ENCODE results near the gene C15orf61.

C15orf61 gene

GRCh38 chr15:67551207-67551743, 30.3 kb downstream of the C15orf61 start:
- H3K27me3 ChIP-seq (ENCODE audit: insufficient read depth, low read length): no peaks in the 10 kb centered on the region
- no peak overlapping the region for H2BK120ac ChIP-seq (ENCODE audit: insufficient read depth, low read length, poor library complexity)
- no peaks in the 10 kb centered on the region for H3K79me1 ChIP-seq (ENCODE audit: low read length)
- no peak overlapping the region for H4K8ac ChIP-seq (ENCODE audit: low read depth, low read length)
- no peak overlapping the region for H3K18ac ChIP-seq (ENCODE audit: low read length)
- no peak overlapping the region for H3K4me3 ChIP-seq (ENCODE audit: low read depth, low read length)
- H3K36me3 ChIP-seq (ENCODE audit: control insufficient read depth in 1 of 2, insufficient read depth in 2 of 2, low read length in 2 of 2): peaks cover 0 to 2% of the 10 kb centered on the region in 2 experiments
- no peak overlapping the region for H2BK5ac ChIP-seq (ENCODE audit: low read depth, low read length, poor library complexity)
- H2AK5ac ChIP-seq (ENCODE audit: low read length): no peak overlapping the region
- H3K4me2 ChIP-seq (ENCODE audit: low read length): no peak overlapping the region
- no peak overlapping the region for H3K9ac ChIP-seq (ENCODE audit: low read length)
- H4K91ac ChIP-seq (ENCODE audit: low read depth, low read length): no peak overlapping the region
- no peaks in the 10 kb centered on the region for H3K4me1 ChIP-seq (ENCODE audit: control insufficient read depth in 1 of 2, insufficient read depth in 2 of 2, low read length in 2 of 2)
- H4K12ac ChIP-seq (ENCODE audit: low read depth, low read length): no peak overlapping the region
- no peak overlapping the region for H3K23ac ChIP-seq (ENCODE audit: low read length)
- WGBS (ENCODE audit: extremely low coverage, insufficient coverage, insufficient read length): no CpG with 5 or more reads among the region's 1 CpG
- no peak for DNase-seq
- no peak overlapping the region for H3K4ac ChIP-seq (ENCODE audit: low read depth, low read length)
- H3K9me3 ChIP-seq (ENCODE audit: insufficient read depth, low read depth, low read length): no peaks in the 10 kb centered on the region
- no peaks in the 10 kb centered on the region for H3K79me2 ChIP-seq (ENCODE audit: control insufficient read depth, insufficient read depth, low read length, poor library complexity)
- no peak overlapping the region for H3K14ac ChIP-seq (ENCODE audit: low read length)
- no peak overlapping the region for H2BK12ac ChIP-seq (ENCODE audit: low read length)
- no peak overlapping the region for H2AFZ ChIP-seq (ENCODE audit: insufficient read depth, low read length, poor library complexity)
- H3K27ac ChIP-seq (ENCODE audit: low read depth, low read length): no peak overlapping the region

GRCh38 chr15:67554580-67554979, 33.6 kb downstream of the C15orf61 start:
- H4K12ac ChIP-seq (ENCODE audit: low read depth, low read length): no peak overlapping the region
- WGBS (ENCODE audit: extremely low coverage, insufficient coverage, insufficient read length): 100% methylated on average over 1 of the region's 4 CpGs

GRCh38 chr15:67556976-67557570, 36.1 kb downstream of the C15orf61 start:
- Histone ChIP-seq H3K79me2 (ENCODE audit: control insufficient read depth, insufficient read depth, low read length, poor library complexity) (no peaks in the 10 kb centered on the region), H4K91ac (ENCODE audit: low read depth, low read length) (no peak overlapping the region), H3K23ac (ENCODE audit: low read length) (no peak overlapping the region), H3K9me3 (ENCODE audit: insufficient read depth, low read depth, low read length) (no peaks in the 10 kb centered on the region), H2BK12ac (ENCODE audit: low read length) (no peak overlapping the region), H3K4me3 (ENCODE audit: low read depth, low read length) (no peak overlapping the region), H3K14ac (ENCODE audit: low read length) (no peak overlapping the region), H3K27ac (ENCODE audit: low read depth, low read length) (no peak overlapping the region), H3K9ac (ENCODE audit: low read length) (no peak overlapping the region), H2AFZ (ENCODE audit: insufficient read depth, low read length, poor library complexity) (no peak overlapping the region), H2BK5ac (ENCODE audit: low read depth, low read length, poor library complexity) (no peak overlapping the region), H3K36me3 (ENCODE audit: control insufficient read depth in 1 of 2, insufficient read depth in 2 of 2, low read length in 2 of 2) (no peaks in the 10 kb centered on the region), H4K12ac (ENCODE audit: low read depth, low read length) (no peak overlapping the region), H3K4ac (ENCODE audit: low read depth, low read length) (no peak overlapping the region), H3K27me3 (ENCODE audit: insufficient read depth, low read length) (no peaks in the 10 kb centered on the region), H3K4me1 (ENCODE audit: control insufficient read depth in 1 of 2, insufficient read depth in 2 of 2, low read length in 2 of 2) (peaks cover 0 to 5% of the 10 kb centered on the region in 2 experiments), H4K8ac (ENCODE audit: low read depth, low read length) (no peak overlapping the region), H2BK120ac (ENCODE audit: insufficient read depth, low read length, poor library complexity) (no peak overlapping the region), H3K18ac (ENCODE audit: low read length) (no peak overlapping the region), H3K4me2 (ENCODE audit: low read length) (no peak overlapping the region), H2AK5ac (ENCODE audit: low read length) (no peak overlapping the region), H3K79me1 (ENCODE audit: low read length) (no peaks in the 10 kb centered on the region)
- WGBS (ENCODE audit: extremely low coverage, insufficient coverage, insufficient read length): no CpG with 5 or more reads among the region's 3 CpGs
- no peak for DNase-seq

More at GRCh38 chr15:67554580-67554979, 33.6 kb downstream of the C15orf61 start:
- no peak overlapping the region for H2BK5ac ChIP-seq (ENCODE audit: low read depth, low read length, poor library complexity)
- H3K79me1 ChIP-seq (ENCODE audit: low read length): no peaks in the 10 kb centered on the region
- H3K36me3 ChIP-seq (ENCODE audit: control insufficient read depth in 1 of 2, insufficient read depth in 2 of 2, low read length in 2 of 2): no peaks in the 10 kb centered on the region
- no peak overlapping the region for H3K14ac ChIP-seq (ENCODE audit: low read length)
- no peaks in the 10 kb centered on the region for H3K79me2 ChIP-seq (ENCODE audit: control insufficient read depth, insufficient read depth, low read length, poor library complexity)
- H3K9ac ChIP-seq (ENCODE audit: low read length): no peak overlapping the region
- H3K4ac ChIP-seq (ENCODE audit: low read depth, low read length): no peak overlapping the region
- H2AK5ac ChIP-seq (ENCODE audit: low read length): no peak overlapping the region
- DNase-seq: no peak
- no peak overlapping the region for H3K4me2 ChIP-seq (ENCODE audit: low read length)
- no peak overlapping the region for H2AFZ ChIP-seq (ENCODE audit: insufficient read depth, low read length, poor library complexity)
- H3K27me3 ChIP-seq (ENCODE audit: insufficient read depth, low read length): no peaks in the 10 kb centered on the region
- peaks cover 0 to 5% of the 10 kb centered on the region in 2 experiments for H3K4me1 ChIP-seq (ENCODE audit: control insufficient read depth in 1 of 2, insufficient read depth in 2 of 2, low read length in 2 of 2)
- H3K23ac ChIP-seq (ENCODE audit: low read length): no peak overlapping the region
- no peak overlapping the region for H2BK120ac ChIP-seq (ENCODE audit: insufficient read depth, low read length, poor library complexity)
- H3K18ac ChIP-seq (ENCODE audit: low read length): no peak overlapping the region
- no peak overlapping the region for H4K91ac ChIP-seq (ENCODE audit: low read depth, low read length)
- no peak overlapping the region for H3K4me3 ChIP-seq (ENCODE audit: low read depth, low read length)
- H3K9me3 ChIP-seq (ENCODE audit: insufficient read depth, low read depth, low read length): no peaks in the 10 kb centered on the region
- no peak overlapping the region for H3K27ac ChIP-seq (ENCODE audit: low read depth, low read length)
- H4K8ac ChIP-seq (ENCODE audit: low read depth, low read length): no peak overlapping the region
- no peak overlapping the region for H2BK12ac ChIP-seq (ENCODE audit: low read length)

GRCh38 chr15:67558502-67558901, 37.6 kb downstream of the C15orf61 start:
- Histone ChIP-seq H4K12ac (ENCODE audit: low read depth, low read length) (no peak overlapping the region), H3K27me3 (ENCODE audit: insufficient read depth, low read length) (no peaks in the 10 kb centered on the region), H3K79me2 (ENCODE audit: control insufficient read depth, insufficient read depth, low read length, poor library complexity) (no peaks in the 10 kb centered on the region), H3K36me3 (ENCODE audit: control insufficient read depth in 1 of 2, insufficient read depth in 2 of 2, low read length in 2 of 2) (no peaks in the 10 kb centered on the region), H3K4me3 (ENCODE audit: low read depth, low read length) (no peak overlapping the region), H2BK12ac (ENCODE audit: low read length) (no peak overlapping the region), H3K14ac (ENCODE audit: low read length) (no peak overlapping the region), H3K27ac (ENCODE audit: low read depth, low read length) (no peak overlapping the region), H2BK5ac (ENCODE audit: low read depth, low read length, poor library complexity) (no peak overlapping the region), H4K8ac (ENCODE audit: low read depth, low read length) (no peak overlapping the region), H3K79me1 (ENCODE audit: low read length) (no peaks in the 10 kb centered on the region), H3K4ac (ENCODE audit: low read depth, low read length) (no peak overlapping the region), H2AFZ (ENCODE audit: insufficient read depth, low read length, poor library complexity) (no peak overlapping the region), H3K4me1 (ENCODE audit: control insufficient read depth in 1 of 2, insufficient read depth in 2 of 2, low read length in 2 of 2) (peaks cover 0 to 5% of the 10 kb centered on the region in 2 experiments), H3K18ac (ENCODE audit: low read length) (no peak overlapping the region), H3K9ac (ENCODE audit: low read length) (no peak overlapping the region), H4K91ac (ENCODE audit: low read depth, low read length) (no peak overlapping the region), H3K9me3 (ENCODE audit: insufficient read depth, low read depth, low read length) (no peaks in the 10 kb centered on the region), H2BK120ac (ENCODE audit: insufficient read depth, low read length, poor library complexity) (no peak overlapping the region), H2AK5ac (ENCODE audit: low read length) (no peak overlapping the region), H3K4me2 (ENCODE audit: low read length) (no peak overlapping the region), H3K23ac (ENCODE audit: low read length) (no peak overlapping the region)
- no peak for DNase-seq
- no CpG with 5 or more reads among the region's 4 CpGs for WGBS (ENCODE audit: extremely low coverage, insufficient coverage, insufficient read length)
